Heart right ventricle (tissue), 16 donors: Measurements from ENCODE around the gene MYBPH. TPM values are rescaled to one million over a fixed set of nuclear protein-coding genes. Genes with fewer than 3 reads are reported as not detected.

Experiments used
- ATAC-seq, 8 donors: fragments of 200-7000 bp; cut with Tn5 transposase; one replicate each; pipeline ENCODE4 v1.9.1; 2020; ENCODE audit warnings: mild to moderate bottlenecking in 8 of 8, moderate library complexity in 8 of 8, moderate number of reproducible peaks in 1 of 8
- DNase-seq, 2 donors: peaks; one replicate each; pipeline ENCODE4 v3.0.0-alpha.2; 2020
- H3K27ac ChIP-seq, 10 donors: fragments of 200-600 bp; sonication (generic) in 2 of 10; one replicate each; pipeline versions ENCODE4 v1.5.0 to v1.8.0; 2020 to 2022; ENCODE audit warnings: mild to moderate bottlenecking in 3 of 10
- H3K27me3 ChIP-seq, 7 donors: fragments of 200-600 bp; one replicate each; pipeline ENCODE4 v1.8.0; 2021 to 2022; ENCODE audit warnings: mild to moderate bottlenecking in 2 of 7
- H3K36me3 ChIP-seq, 9 donors: fragments of 200-600 bp; sonication (generic) in 1 of 9; one replicate each; pipeline versions ENCODE4 v1.5.0 to v1.8.0; 2020 to 2022; ENCODE audit warnings: mild to moderate bottlenecking in 2 of 9
- H3K4me1 ChIP-seq, 9 donors: fragments of 200-600 bp; sonication (generic) in 1 of 9; one replicate each; pipeline versions ENCODE4 v1.5.0 to v1.8.0; 2020 to 2022; ENCODE audit warnings: mild to moderate bottlenecking in 4 of 9
- H3K4me3 ChIP-seq, 10 donors: fragments of 200-600 bp; sonication (generic) in 2 of 10; one replicate each; pipeline versions ENCODE4 v1.5.0 to v1.8.0; 2020 to 2022; ENCODE audit warnings: mild to moderate bottlenecking in 7 of 10, moderate library complexity in 2 of 10
- H3K9me3 ChIP-seq, 11 donors: fragments of 200-600 bp in 10 of 11; sonication (generic) in 2 of 11; one replicate each; pipeline versions ENCODE4 v1.5.0 to v1.8.0; 2013 to 2022; ENCODE audit warnings: mild to moderate bottlenecking in 2 of 11, control low read depth in 1 of 11, moderate library complexity in 1 of 11
- WGBS, 2 donors: extraction: QIAGEN DNeasy Blood & Tissue Kit; methylation state at CpG; one replicate each; pipeline ENCODE4 v1.1.7; 2013; ENCODE audit warnings: inconsistent platforms in 1 of 2; 5-methylcytosine and 5-hydroxymethylcytosine counted together
- intact Hi-C, 10 donors: fragments of 100-400 bp; cut with DNase I; formaldehyde crosslinking; loops; one replicate each; pipeline versions ENCODE4 v1.11.1 to v1.14.2; 2022
- polyA plus RNA-seq, 2 donors: library from polyadenylated mRNA; stranded (reverse); fragments of 200-250 nt; gene quantifications; one replicate each; pipeline ENCODE4 v1.2.3, GENCODE V29; 2013
- total RNA-seq, 10 donors: library from RNA; stranded (reverse); fragmentation: NEBNext Ultra II Directional in 3 of 10; extraction: Animal tissue kit (Norgen Biotek cat#: 25700) in 3 of 10; gene quantifications; one replicate each; pipeline versions ENCODE4 v1.2.1 to v1.2.4, GENCODE V29; 2021 to 2023
- TF ChIP-seq, protein P1 (sequence below), 9 donors: fragments of 200-600 bp; sonication (generic) in 2 of 9; IDR thresholded peaks; one replicate each; pipeline versions ENCODE4 v1.5.0 to v1.8.0; 2021 to 2022; ENCODE audit warnings: antibody characterized with exemption in 9 of 9, mild to moderate bottlenecking in 5 of 9, moderate library complexity in 1 of 9
- donor health status: Arrhythmogenic right ventricular cardiomyopathy.
- donor health status: ischemic (EF 13 %, LVEDD 7.1; RV severe dilation, severe dysfunction).
- donor health status: healthy with polysubstance abuse.
- donor health status: DM: no; HTN: yes; CAD: no.
- donor health status: DM: no; HTN: no; CAD: no.
- donor health status: ischemic (EF 25% LVEDD 6.9; RV normal size, moderate dysfunction).
- donor health status: ischemic (EF 25% LVEDD 5.7; RV mildly dilated, moderate dysfunction).
- donor health status: healthy.
- donor health status: DM: yes; HTN: yes; CAD: no.
- donor health status: Ischemic cardiomyopathy.
- donor health status: ischemic (EF 35%, LVEDD 5.7; RV mildly dilated, moderate dysfunction).
- donor health status: nonischemic (EF 11% LVEDD 7.7; RV severe dilation, severe dysfunction).
- donor health status: DM: yes; HTN: yes; CAD: no.
- donor health status: PGD.
- donor health status: ischemic (EF 29% LVEDD 5.4; RV normal size, mild dysfunction).
- donor health status: nonischemic (EF 23%, LVEDD 6.1; RV moderate dilation, normal function).

MYBPH gene
- total and polyA plus RNA-seq, 12 donors, result not detected

DNA sequence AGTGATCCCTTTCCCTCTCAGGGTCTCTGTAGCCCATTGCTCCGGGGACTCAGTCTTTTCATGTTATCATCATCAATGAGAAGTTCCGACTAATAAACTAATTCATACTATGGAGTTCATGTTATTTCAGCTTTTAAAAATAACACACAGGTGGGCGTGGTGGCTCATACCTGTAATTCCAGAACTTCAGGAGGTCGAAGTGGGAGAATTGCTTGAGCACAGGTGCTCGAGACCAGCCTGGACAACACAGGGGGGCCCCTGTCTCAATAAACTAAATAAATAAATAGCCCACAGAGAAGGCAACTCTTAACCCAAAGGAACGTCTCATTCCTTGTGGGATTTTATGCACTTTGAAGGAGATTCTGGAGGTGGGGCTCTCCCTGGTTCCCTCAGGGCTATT is 14.5 kb downstream of the MYBPH start:
- no peak for DNase-seq
- Histone ChIP-seq H3K27me3 (peaks cover 0 to 7% (median 0%) of the 10 kb centered on the region in 7 donors), H3K4me1 (peaks cover 0 to 4% (median 0%) of the 10 kb centered on the region in 9 donors), H3K36me3 (peaks cover 0 to 8% (median 0%) of the 10 kb centered on the region in 9 donors), H3K27ac (no peak overlapping the region), H3K4me3 (no peak overlapping the region), H3K9me3 (peaks cover 0 to 6% (median 0%) of the 10 kb centered on the region in 11 donors)
- no peak for ATAC-seq
- WGBS, 2 donors, result 83 to 90% methylated on average over 6 of the region's 6 CpGs
- TF ChIP-seq, protein P1, sequence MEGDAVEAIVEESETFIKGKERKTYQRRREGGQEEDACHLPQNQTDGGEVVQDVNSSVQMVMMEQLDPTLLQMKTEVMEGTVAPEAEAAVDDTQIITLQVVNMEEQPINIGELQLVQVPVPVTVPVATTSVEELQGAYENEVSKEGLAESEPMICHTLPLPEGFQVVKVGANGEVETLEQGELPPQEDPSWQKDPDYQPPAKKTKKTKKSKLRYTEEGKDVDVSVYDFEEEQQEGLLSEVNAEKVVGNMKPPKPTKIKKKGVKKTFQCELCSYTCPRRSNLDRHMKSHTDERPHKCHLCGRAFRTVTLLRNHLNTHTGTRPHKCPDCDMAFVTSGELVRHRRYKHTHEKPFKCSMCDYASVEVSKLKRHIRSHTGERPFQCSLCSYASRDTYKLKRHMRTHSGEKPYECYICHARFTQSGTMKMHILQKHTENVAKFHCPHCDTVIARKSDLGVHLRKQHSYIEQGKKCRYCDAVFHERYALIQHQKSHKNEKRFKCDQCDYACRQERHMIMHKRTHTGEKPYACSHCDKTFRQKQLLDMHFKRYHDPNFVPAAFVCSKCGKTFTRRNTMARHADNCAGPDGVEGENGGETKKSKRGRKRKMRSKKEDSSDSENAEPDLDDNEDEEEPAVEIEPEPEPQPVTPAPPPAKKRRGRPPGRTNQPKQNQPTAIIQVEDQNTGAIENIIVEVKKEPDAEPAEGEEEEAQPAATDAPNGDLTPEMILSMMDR (IDR thresholded peaks at IDR 0.05), result no peak
- intact Hi-C loops, result no loop called here

DNA sequence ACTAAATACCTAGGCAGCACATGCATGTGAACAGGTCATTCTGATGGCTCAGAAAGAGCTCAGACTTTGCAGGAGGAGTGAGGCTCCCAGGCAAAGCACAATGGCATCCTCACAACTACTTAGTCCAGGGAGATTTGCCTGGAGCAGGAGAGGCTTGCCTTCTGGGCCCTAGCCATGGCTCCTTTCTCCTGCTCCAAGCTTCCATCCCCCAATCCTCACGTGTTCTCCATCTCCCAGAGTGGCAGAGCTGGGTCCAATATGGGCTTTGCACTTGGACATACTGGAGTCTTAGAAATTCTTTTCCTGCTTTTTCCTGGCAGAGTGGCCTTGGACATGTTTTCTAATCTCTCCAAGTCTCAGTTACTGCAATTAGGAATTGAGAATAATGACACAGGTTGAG is 15.8 kb downstream of the MYBPH start:
- no peaks in the 10 kb centered on the region for H3K36me3 ChIP-seq
- peaks cover 0 to 7% (median 0%) of the 10 kb centered on the region in 7 donors for H3K27me3 ChIP-seq
- ATAC-seq (no peak), DNase-seq (no peak)
- intact Hi-C loops, result no loop called here
- no peak overlapping the region for H3K4me3 ChIP-seq
- TF ChIP-seq, protein P1 (IDR thresholded peaks at IDR 0.05), result no peak
- H3K4me1 ChIP-seq, result peaks cover 0 to 4% (median 0%) of the 10 kb centered on the region in 9 donors
- H3K9me3 ChIP-seq, result peaks cover 0 to 6% (median 0%) of the 10 kb centered on the region in 11 donors
- no peak overlapping the region for H3K27ac ChIP-seq
- WGBS, 2 donors, result 74 to 88% methylated on average over 1 of the region's 1 CpG

DNA sequence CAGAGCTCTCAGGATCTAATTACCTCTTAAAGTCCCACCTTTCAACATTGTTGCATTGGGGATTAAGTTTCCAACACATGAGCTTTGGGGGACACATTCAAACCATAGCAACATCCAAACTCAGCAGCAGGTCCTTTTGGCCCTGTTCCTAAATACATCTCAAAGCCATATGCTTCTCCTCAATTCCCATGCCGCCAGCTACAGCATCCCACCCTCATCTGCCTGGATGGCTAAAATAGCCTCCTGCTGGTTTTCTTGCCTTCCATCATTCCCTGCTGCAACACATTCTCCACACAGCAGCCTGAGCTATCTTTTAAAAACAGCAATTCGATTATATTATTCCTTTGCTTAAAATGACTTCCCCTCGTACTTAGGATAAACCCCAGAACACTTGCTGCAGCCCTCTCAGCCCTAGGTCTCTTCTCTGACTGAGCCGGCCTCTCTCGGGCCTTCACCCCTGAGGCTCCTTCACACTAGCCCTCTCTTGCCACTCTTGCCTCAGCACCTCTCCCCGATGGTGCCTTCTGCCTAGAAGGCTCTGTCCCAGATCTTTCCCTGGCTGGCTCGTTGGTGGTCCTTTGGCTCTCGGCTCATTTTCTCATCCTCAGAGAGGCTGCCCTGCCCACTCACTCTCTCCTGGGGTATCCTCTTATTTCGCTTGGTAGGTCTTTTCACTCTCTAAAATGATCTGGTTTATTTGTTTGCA is 16.5 kb downstream of the MYBPH start:
- no peak for DNase-seq
- intact Hi-C loops, result no loop called here
- Histone ChIP-seq H3K4me1 (peaks cover 0 to 10% (median 0%) of the 10 kb centered on the region in 9 donors), H3K27ac (no peak overlapping the region), H3K9me3 (peaks cover 0 to 6% (median 0%) of the 10 kb centered on the region in 11 donors), H3K36me3 (no peaks in the 10 kb centered on the region), H3K27me3 (peaks cover 0 to 7% (median 0%) of the 10 kb centered on the region in 7 donors), H3K4me3 (no peak overlapping the region)
- TF ChIP-seq, protein P1 (IDR thresholded peaks at IDR 0.05), result no peak
- WGBS, 2 donors, result 83 to 86% methylated on average over 9 of the region's 9 CpGs
- ATAC-seq, result no peak

GRCh38 chr1:203158423-203158822 is 17.2 kb downstream of the MYBPH start:
- Histone ChIP-seq H3K27me3 (peaks cover 0 to 7% (median 0%) of the 10 kb centered on the region in 7 donors), H3K4me3 (no peak overlapping the region), H3K9me3 (peaks cover 0 to 6% (median 0%) of the 10 kb centered on the region in 11 donors), H3K36me3 (no peaks in the 10 kb centered on the region), H3K4me1 (peaks cover 0 to 17% (median 7%) of the 10 kb centered on the region in 9 donors), H3K27ac (no peak overlapping the region)
- WGBS, 2 donors, result 89 to 91% methylated on average over 1 of the region's 1 CpG
- DNase-seq, result no peak
- ATAC-seq, result no peak
- intact Hi-C loops, result no loop called here
- TF ChIP-seq, protein P1 (IDR thresholded peaks at IDR 0.05), result no peak
